GM12878 (cell line): ENCODE results near the gene FKTN. TPM values are rescaled to one million over a fixed set of nuclear protein-coding genes. Genes with fewer than 3 reads are reported as not detected.

Experiments
- ATAC-seq: fragments of 200-7000 bp; cut with Tn5 transposase; 3 replicates; pipeline ENCODE4 v1.9.1; 2020; ENCODE audit warnings: mild to moderate bottlenecking, moderate library complexity
- BruUV-seq: library from RNA; stranded (reverse); fragments of 400-500 nt; replicated peaks from 2 replicates; lab custom pipeline; 2021; lab: Mats Ljungman, UMichigan
- CTCF ChIA-PET: fragments of 300-600 bp; sonication (Branson Sonifier 250); formaldehyde crosslinking; extraction: SDS; loops from one replicate; lab custom pipeline; 2021; ENCODE audit warnings: inconsistent platforms; lab: Yijun Ruan, JAX
- POLR2A ChIA-PET: fragments of 350-600 bp; formaldehyde crosslinking; extraction: SDS; loops from one replicate; lab custom pipeline; 2021; ENCODE audit warnings: inconsistent platforms; lab: Charles Lee
- RAD21 ChIA-PET: fragments of 300-600 bp; sonication (Branson Sonifier 250); formaldehyde crosslinking; loops from one replicate; lab custom pipeline; 2023; ENCODE audit warnings: antibody characterized with exemption; ENCODE audit not compliant: unreplicated experiment; lab: Charles Lee
- SMC1A ChIA-PET: fragments of 300-600 bp; sonication (Branson Sonifier 250); formaldehyde crosslinking; loops from one replicate; lab custom pipeline; 2023; ENCODE audit not compliant: unreplicated experiment, uncharacterized antibody; lab: Charles Lee
- DNase-seq: peaks from one replicate; pipeline ENCODE4 v3.0.0-alpha.2; 2011; ENCODE audit warnings: low read depth, low spot score
- FAIRE-seq: peaks from 3 replicates; lab custom pipeline; 2011; peaks lifted over from hg19 to GRCh38; lab: Jason Lieb, UNC
- H2AFZ ChIP-seq: 2 replicates; pipeline ENCODE4 v1.6.0; 2011; ENCODE audit warnings: low read depth, low read length, control low read depth; ENCODE audit not compliant: control insufficient read depth
- H3K27ac ChIP-seq: 2 replicates; pipeline ENCODE4 v1.5.1; 2011; ENCODE audit warnings: control low read depth; ENCODE audit not compliant: control insufficient read depth, insufficient read depth
- H3K27me3 ChIP-seq, 2 experiments: replicated peaks in 1 of 2; 2 replicates each; pipeline versions ENCODE4 v1.6.0 to v1.6.1; 2011; ENCODE audit warnings: low read length in 1 of 2; ENCODE audit not compliant: control insufficient read depth in 2 of 2, insufficient read depth in 2 of 2
- H3K36me3 ChIP-seq, 2 experiments: 2 replicates each; pipeline ENCODE4 v1.5.1; 2011; ENCODE audit warnings: low read length in 1 of 2; ENCODE audit not compliant: control insufficient read depth in 2 of 2, insufficient read depth in 2 of 2
- H3K4me1 ChIP-seq: 2 replicates; pipeline ENCODE4 v1.6.1; 2011; ENCODE audit warnings: mild to moderate bottlenecking, low read length, moderate library complexity, mixed read lengths; ENCODE audit not compliant: control insufficient read depth, insufficient read depth
- H3K4me2 ChIP-seq: 2 replicates; pipeline ENCODE4 v1.6.0; 2011; ENCODE audit warnings: control low read depth; ENCODE audit not compliant: control insufficient read depth, insufficient read depth
- H3K4me3 ChIP-seq: fragments of 200-600 bp; sonication (generic); 2 replicates; pipeline ENCODE4 v1.5.1; 2016
- H3K79me2 ChIP-seq: 2 replicates; pipeline ENCODE4 v1.6.0; 2011; ENCODE audit warnings: low read length; ENCODE audit not compliant: control insufficient read depth, insufficient read depth
- H3K9ac ChIP-seq: 2 replicates; pipeline ENCODE4 v1.8.0; 2011; ENCODE audit warnings: low read length, control low read depth, mixed read lengths; ENCODE audit not compliant: control insufficient read depth, insufficient read depth
- H3K9me3 ChIP-seq: replicated peaks from 3 replicates; pipeline ENCODE4 v1.5.1; 2011; ENCODE audit warnings: mild to moderate bottlenecking, low read length; ENCODE audit not compliant: control insufficient read depth, insufficient read depth
- H4K20me1 ChIP-seq: 2 replicates; pipeline ENCODE4 v1.6.0; 2011; ENCODE audit not compliant: control insufficient read depth, insufficient read depth
- BRCA1 ChIP-seq: IDR thresholded peaks from 2 replicates; pipeline ENCODE4 v1.6.1; 2011; ENCODE audit warnings: low read depth, low read length, improper control_type of control experiment
- CEBPB ChIP-seq, 2 experiments: fragments of 150-350 bp in 1 of 2; IDR thresholded peaks; 2 replicates each; pipeline ENCODE4 v1.6.1; 2012 to 2014; ENCODE audit warnings: low read depth in 2 of 2, low read length in 2 of 2, borderline replicate concordance in 1 of 2, inconsistent platforms in 1 of 2
- CTCF ChIP-seq, 3 experiments: IDR thresholded peaks in 2 of 3; conservative IDR thresholded peaks in 1 of 3; 2 replicates each; pipeline ENCODE4 v1.5.1; 2011; ENCODE audit warnings: low read depth in 3 of 3, low read length in 3 of 3, mild to moderate bottlenecking in 3 of 3, control low read depth in 2 of 3, moderate library complexity in 2 of 3, inconsistent platforms in 1 of 3, mixed read lengths in 1 of 3; ENCODE audit not compliant: control insufficient read depth in 2 of 3, insufficient read depth in 1 of 3; ENCODE audit errors: extremely low read depth in 1 of 3
- E4F1 ChIP-seq: fragments of 450-650 bp; IDR thresholded peaks from 2 replicates; pipeline ENCODE4 v1.6.1; 2018; ENCODE audit warnings: borderline replicate concordance, mild to moderate bottlenecking; ENCODE audit not compliant: partially characterized antibody
- FOXK2 ChIP-seq: fragments of 450-650 bp; IDR thresholded peaks from 2 replicates; pipeline ENCODE4 v1.6.1; 2017; ENCODE audit warnings: mild to moderate bottlenecking, moderate library complexity
- NR2C1 ChIP-seq: fragments of 450-650 bp; IDR thresholded peaks from 2 replicates; pipeline ENCODE4 v1.6.1; 2017; ENCODE audit warnings: antibody characterized with exemption, mild to moderate bottlenecking, moderate library complexity
- RAD21 ChIP-seq: IDR thresholded peaks from 2 replicates; pipeline ENCODE4 v1.6.1; 2011; ENCODE audit warnings: mild to moderate bottlenecking, low read depth, low read length, moderate library complexity; ENCODE audit not compliant: insufficient read depth
- SIN3A ChIP-seq: IDR thresholded peaks from 2 replicates; pipeline ENCODE4 v1.6.1; 2012; ENCODE audit warnings: low read depth, low read length, improper control_type of control experiment
- TARDBP ChIP-seq: IDR thresholded peaks from 2 replicates; pipeline ENCODE4 v1.6.1; 2016; ENCODE audit warnings: borderline replicate concordance
- ZBTB11 ChIP-seq: fragments of 450-650 bp; formaldehyde crosslinking; IDR thresholded peaks from 2 replicates; pipeline ENCODE4 v1.5.0; 2022; ENCODE audit warnings: mild to moderate bottlenecking, missing genetic modification characterization
- ZNF622 ChIP-seq: fragments of 450-650 bp; IDR thresholded peaks from 2 replicates; pipeline ENCODE4 v1.6.1; 2017; ENCODE audit warnings: mild to moderate bottlenecking, inconsistent platforms
- WGBS: methylation state at CpG from one replicate; pipeline ENCODE4 v1.1.6; 2016; ENCODE audit warnings: low lambda C conversion rate; ENCODE audit not compliant: insufficient replicate concordance, insufficient coverage; ENCODE audit errors: missing lambda C conversion rate; 5-methylcytosine and 5-hydroxymethylcytosine counted together
- in situ Hi-C: fragments of 300-500 bp; cut with MboI; formaldehyde crosslinking; loops from 9 replicates; pipeline ENCODE4 v1.14.3; 2018; ENCODE audit warnings: mixed read lengths
- intact Hi-C: fragments of 100-400 bp; cut with micrococcal nuclease; formaldehyde crosslinking; loops from one replicate; pipeline ENCODE4 v1.14.2; 2022; ENCODE audit not compliant: unreplicated experiment
- polyA plus RNA-seq, 11 experiments: library from polyadenylated mRNA; depleted of rRNA in 4 of 11; unstranded in 6 of 11; stranded (reverse) in 5 of 11; fragments of >200 nt; fragmentation: Nextera tagmentation in 4 of 11; fragmentation: Illumina TruSeq in 1 of 11; extraction: Ambion mirVana in 4 of 11; extraction: Trizol in 1 of 11; gene quantifications; 1 replicate in 1 of 11; 2 replicates in 10 of 11; pipeline versions ENCODE4 v1.2.1 to v1.2.3, GENCODE V29; 2011 to 2016; ENCODE audit warnings: inconsistent platforms in 2 of 11, missing spikeins in 2 of 11, low read depth in 1 of 11
- total RNA-seq, 4 experiments: library from RNA; depleted of rRNA in 3 of 4; stranded (reverse); fragments of >200 nt in 3 of 4; fragmentation: Illumina TruSeq in 1 of 4; extraction: Trizol in 1 of 4; gene quantifications; 2 replicates each; pipeline versions ENCODE4 v1.2.1 to v1.2.3, GENCODE V29; 2013 to 2021
- TF ChIP-seq, protein P1 (sequence below): fragments of 450-650 bp; IDR thresholded peaks from 2 replicates; pipeline ENCODE4 v1.6.1; 2016; ENCODE audit warnings: mild to moderate bottlenecking

The FKTN gene
- total and polyA plus RNA-seq, 10 of the 15 experiments (the other 5 are each of a cell fraction or from before 2014, with no cell fraction given) = 3.6 to 15.9 (median 10.6) TPM

GRCh38 chr9:105608721-105609598, 51.0 kb downstream of the FKTN start:
- ATAC-seq (peak; percentile 82), FAIRE-seq (no peak), DNase-seq (peak; percentile 4)
- H2AFZ ChIP-seq = no peak overlapping the region
- H4K20me1 ChIP-seq = no peaks in the 10 kb centered on the region
- CTCF ChIA-PET = interaction anchor here (0.7 to 3.1 kb wide), 14 partner anchors 8 to 828 kb away, joined by 3 to 23 read pairs (median 5); partner anchors contain the start of gene FKTN
- POLR2A ChIA-PET = no interaction called here
- intact Hi-C loops = loop anchor here (1.0 to 5.0 kb wide), 4 partner anchors 107 to 272 kb away; no protein-coding TSS in a partner anchor
- no peak overlapping the region for H3K4me3 ChIP-seq
- H3K4me1 ChIP-seq = no peaks in the 10 kb centered on the region
- RAD21 ChIA-PET = interaction anchor here (0.9 to 1.9 kb wide), 4 partner anchors 13 to 111 kb away, joined by 3 to 8 read pairs (median 4); no protein-coding TSS in a partner anchor
- no TSS peak for BruUV-seq
- peaks cover 2 to 8% of the 10 kb centered on the region in 2 experiments; a peak in 3 of 4 replicates for H3K36me3 ChIP-seq
- H3K27me3 ChIP-seq = no peaks in the 10 kb centered on the region
- in situ Hi-C loops = no loop called here
- 51% methylated on average over 6 of the region's 6 CpGs for WGBS
- no peaks in the 10 kb centered on the region for H3K79me2 ChIP-seq
- H3K27ac ChIP-seq = no peak overlapping the region
- H3K4me2 ChIP-seq = no peak overlapping the region
- H3K9ac ChIP-seq = no peak overlapping the region
- no peaks in the 10 kb centered on the region for H3K9me3 ChIP-seq
- SMC1A ChIA-PET = interaction anchor here (0.6 to 2.4 kb wide), 7 partner anchors 33 to 273 kb away, joined by 3 to 11 read pairs (median 4); no protein-coding TSS in a partner anchor
- no peak for TF ChIP-seq TARDBP
- TF ChIP-seq CEBPB (IDR thresholded peaks at IDR 0.05; ENCODE audit: borderline replicate concordance in 1 of 2, low read depth in 2 of 2, low read length in 2 of 2) = no peak
- TF ChIP-seq, protein P1, sequence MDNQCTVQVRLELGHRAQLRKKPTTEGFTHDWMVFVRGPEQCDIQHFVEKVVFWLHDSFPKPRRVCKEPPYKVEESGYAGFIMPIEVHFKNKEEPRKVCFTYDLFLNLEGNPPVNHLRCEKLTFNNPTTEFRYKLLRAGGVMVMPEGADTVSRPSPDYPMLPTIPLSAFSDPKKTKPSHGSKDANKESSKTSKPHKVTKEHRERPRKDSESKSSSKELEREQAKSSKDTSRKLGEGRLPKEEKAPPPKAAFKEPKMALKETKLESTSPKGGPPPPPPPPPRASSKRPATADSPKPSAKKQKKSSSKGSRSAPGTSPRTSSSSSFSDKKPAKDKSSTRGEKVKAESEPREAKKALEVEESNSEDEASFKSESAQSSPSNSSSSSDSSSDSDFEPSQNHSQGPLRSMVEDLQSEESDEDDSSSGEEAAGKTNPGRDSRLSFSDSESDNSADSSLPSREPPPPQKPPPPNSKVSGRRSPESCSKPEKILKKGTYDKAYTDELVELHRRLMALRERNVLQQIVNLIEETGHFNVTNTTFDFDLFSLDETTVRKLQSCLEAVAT = no peak
- TF ChIP-seq FOXK2 = no peak
- TF ChIP-seq ZNF622 = no peak
- peak; percentile 68 for TF ChIP-seq RAD21
- no peak for TF ChIP-seq BRCA1
- TF ChIP-seq SIN3A = no peak
- peak; percentile 36 to 62 (median 36); a peak in 5 of 6 replicates for TF ChIP-seq CTCF (IDR thresholded peaks at IDR 0.05 in 2 of 3, conservative IDR thresholded peaks at IDR 0.05 in 1 of 3; ENCODE audit: control insufficient read depth in 2 of 3, extremely low read depth in 1 of 3, insufficient read depth in 1 of 3, low read depth in 3 of 3, low read length in 3 of 3)
- no peak for TF ChIP-seq ZBTB11 (CRISPR knock-in tag)
- no peak for TF ChIP-seq NR2C1
- TF ChIP-seq E4F1 = no peak
